NB4 (cell line): Measurements from ENCODE around the gene CRYBA4.

Source experiments
- CTCF ChIP-seq: IDR thresholded peaks from one replicate; pipeline ENCODE4 v1.5.1; 2012; ENCODE audit warnings: low read depth, low read length
- MAX ChIP-seq: IDR thresholded peaks from 2 replicates; pipeline ENCODE4 v1.6.1; 2011; ENCODE audit warnings: low read depth, low read length
- MYC ChIP-seq: IDR thresholded peaks from 2 replicates; pipeline ENCODE4 v1.6.1; 2011; ENCODE audit warnings: low read depth, low read length
- POLR2A ChIP-seq: IDR thresholded peaks from 2 replicates; pipeline ENCODE4 v1.6.1; 2011; ENCODE audit warnings: mild to moderate bottlenecking; ENCODE audit not compliant: insufficient read length; ENCODE audit errors: extremely low read depth

GRCh38 chr22:26674211-26675190 is 52.7 kb downstream of the CRYBA4 start:
- TF ChIP-seq POLR2A, result no peak
- no peak for TF ChIP-seq MAX
- no peak for TF ChIP-seq CTCF
- no peak for TF ChIP-seq MYC
